Calu3 (cell line): ENCODE measurements around the gene ZNF282. TPM values are rescaled to one million over a fixed set of nuclear protein-coding genes. Genes with fewer than 3 reads are reported as not detected.

Source experiments
- BruUV-seq: library from RNA; stranded (reverse); fragments of 400-500 nt; replicated peaks from 2 replicates; lab custom pipeline; 2021; lab: Mats Ljungman, UMichigan
- CTCF ChIA-PET: fragments of 300-600 bp; sonication (Branson Sonifier 250); formaldehyde crosslinking; loops from one replicate; lab custom pipeline; 2022; ENCODE audit warnings: antibody characterized with exemption; lab: Charles Lee
- DNase-seq: peaks from one replicate; pipeline ENCODE4 v3.0.0; 2022
- H3K27ac Mint-ChIP-seq: one replicate; pipeline ENCODE4 v1.8.0; 2022; ENCODE audit warnings: mixed read lengths; ENCODE audit not compliant: unreplicated experiment
- H3K27me3 Mint-ChIP-seq: one replicate; pipeline ENCODE4 v1.8.0; 2022; ENCODE audit warnings: mixed read lengths; ENCODE audit not compliant: unreplicated experiment
- H3K36me3 Mint-ChIP-seq: one replicate; pipeline ENCODE4 v1.8.0; 2022; ENCODE audit warnings: mild to moderate bottlenecking, moderate library complexity, mixed read lengths; ENCODE audit not compliant: insufficient read depth, unreplicated experiment
- H3K4me1 Mint-ChIP-seq: one replicate; pipeline ENCODE4 v1.8.0; 2022; ENCODE audit warnings: mild to moderate bottlenecking, low read depth, mixed read lengths; ENCODE audit not compliant: unreplicated experiment
- H3K4me3 Mint-ChIP-seq: one replicate; pipeline ENCODE4 v1.8.0; 2022; ENCODE audit warnings: mild to moderate bottlenecking, low read depth, moderate library complexity, mixed read lengths; ENCODE audit not compliant: unreplicated experiment
- H3K9me3 Mint-ChIP-seq: one replicate; pipeline ENCODE4 v1.8.0; 2022; ENCODE audit warnings: low read depth, mixed read lengths; ENCODE audit not compliant: unreplicated experiment
- intact Hi-C: fragments of 100-400 bp; cut with micrococcal nuclease; formaldehyde crosslinking; loops from one replicate; pipeline ENCODE4 v1.10.0; 2022; ENCODE audit not compliant: unreplicated experiment
- total RNA-seq: library from RNA; stranded (reverse); gene quantifications from 2 replicates; pipeline ENCODE4 v1.2.3, GENCODE V29; 2022
- TF ChIP-seq, protein P1 (sequence below): fragments of 200-600 bp; IDR thresholded peaks from one replicate; pipeline ENCODE4 v1.8.0; 2022; ENCODE audit warnings: antibody characterized with exemption; ENCODE audit not compliant: unreplicated experiment

Gene ZNF282
- total RNA-seq, 1 experiment from 2014 or later = 45.2 TPM

DNA sequence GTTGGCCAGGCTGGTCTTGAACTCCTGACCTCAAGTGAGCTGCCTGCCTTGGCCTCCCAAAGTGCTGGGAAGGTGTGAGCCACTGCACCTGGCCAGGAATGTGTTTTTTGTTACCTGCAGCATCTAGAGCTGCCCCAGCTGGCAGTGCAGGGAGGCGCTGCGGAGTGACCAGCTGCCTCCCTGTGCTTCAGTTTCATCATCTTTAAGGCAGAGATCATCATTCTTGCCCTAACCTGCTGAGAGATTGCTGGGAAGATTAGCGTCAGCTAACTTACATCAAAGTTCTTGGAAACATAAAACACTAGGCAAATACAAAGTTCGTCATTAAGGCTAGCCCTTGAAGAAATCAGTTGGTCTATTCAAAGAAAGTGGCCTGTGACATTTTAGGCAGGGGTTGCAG, 2.3 kb downstream of the ZNF282 start:
- DNase-seq = no peak
- no peaks in the 10 kb centered on the region for H3K9me3 Mint-ChIP-seq
- TF ChIP-seq, protein P1, sequence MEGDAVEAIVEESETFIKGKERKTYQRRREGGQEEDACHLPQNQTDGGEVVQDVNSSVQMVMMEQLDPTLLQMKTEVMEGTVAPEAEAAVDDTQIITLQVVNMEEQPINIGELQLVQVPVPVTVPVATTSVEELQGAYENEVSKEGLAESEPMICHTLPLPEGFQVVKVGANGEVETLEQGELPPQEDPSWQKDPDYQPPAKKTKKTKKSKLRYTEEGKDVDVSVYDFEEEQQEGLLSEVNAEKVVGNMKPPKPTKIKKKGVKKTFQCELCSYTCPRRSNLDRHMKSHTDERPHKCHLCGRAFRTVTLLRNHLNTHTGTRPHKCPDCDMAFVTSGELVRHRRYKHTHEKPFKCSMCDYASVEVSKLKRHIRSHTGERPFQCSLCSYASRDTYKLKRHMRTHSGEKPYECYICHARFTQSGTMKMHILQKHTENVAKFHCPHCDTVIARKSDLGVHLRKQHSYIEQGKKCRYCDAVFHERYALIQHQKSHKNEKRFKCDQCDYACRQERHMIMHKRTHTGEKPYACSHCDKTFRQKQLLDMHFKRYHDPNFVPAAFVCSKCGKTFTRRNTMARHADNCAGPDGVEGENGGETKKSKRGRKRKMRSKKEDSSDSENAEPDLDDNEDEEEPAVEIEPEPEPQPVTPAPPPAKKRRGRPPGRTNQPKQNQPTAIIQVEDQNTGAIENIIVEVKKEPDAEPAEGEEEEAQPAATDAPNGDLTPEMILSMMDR = no peak
- no peak overlapping the region for H3K27ac Mint-ChIP-seq
- H3K4me3 Mint-ChIP-seq = no peak overlapping the region
- H3K27me3 Mint-ChIP-seq = no peaks in the 10 kb centered on the region
- peaks cover 68% of the 10 kb centered on the region for H3K36me3 Mint-ChIP-seq
- CTCF ChIA-PET = no interaction called here
- H3K4me1 Mint-ChIP-seq = peaks cover 23% of the 10 kb centered on the region
- intact Hi-C loops = loop anchor here (5.0 kb wide), 2 partner anchors 50 to 70 kb away; partner anchors contain the start of genes ZNF398 and ZNF425
- BruUV-seq = no TSS peak

DNA sequence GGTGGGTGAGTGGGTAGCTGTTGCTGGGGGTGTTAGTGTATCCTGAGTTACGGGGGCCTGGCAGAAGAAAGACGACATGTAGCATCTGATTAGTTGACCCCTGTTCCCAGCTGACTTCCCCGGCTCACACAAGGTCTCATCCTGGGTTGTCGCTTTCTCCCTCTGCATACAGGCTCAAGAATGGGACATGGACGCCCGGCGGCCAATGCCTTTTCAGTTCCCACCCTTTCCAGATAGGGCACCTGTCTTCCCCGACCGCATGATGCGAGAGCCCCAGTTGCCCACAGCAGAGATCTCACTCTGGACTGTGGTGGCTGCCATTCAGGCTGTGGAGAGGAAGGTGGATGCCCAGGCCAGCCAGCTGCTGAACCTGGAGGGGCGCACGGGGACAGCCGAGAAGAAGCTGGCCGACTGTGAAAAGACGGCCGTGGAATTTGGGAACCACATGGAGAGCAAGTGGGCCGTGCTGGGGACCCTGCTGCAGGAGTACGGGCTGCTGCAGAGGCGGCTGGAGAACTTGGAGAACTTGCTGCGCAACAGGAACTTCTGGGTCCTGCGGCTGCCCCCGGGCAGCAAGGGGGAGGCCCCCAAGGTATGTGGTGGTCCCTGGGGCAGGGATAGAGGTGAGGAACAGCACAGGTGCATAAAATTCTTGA, 2.9 kb downstream of the ZNF282 start:
- H3K36me3 Mint-ChIP-seq = peaks cover 72% of the 10 kb centered on the region
- TSS peak; percentile 4 for BruUV-seq

DNA sequence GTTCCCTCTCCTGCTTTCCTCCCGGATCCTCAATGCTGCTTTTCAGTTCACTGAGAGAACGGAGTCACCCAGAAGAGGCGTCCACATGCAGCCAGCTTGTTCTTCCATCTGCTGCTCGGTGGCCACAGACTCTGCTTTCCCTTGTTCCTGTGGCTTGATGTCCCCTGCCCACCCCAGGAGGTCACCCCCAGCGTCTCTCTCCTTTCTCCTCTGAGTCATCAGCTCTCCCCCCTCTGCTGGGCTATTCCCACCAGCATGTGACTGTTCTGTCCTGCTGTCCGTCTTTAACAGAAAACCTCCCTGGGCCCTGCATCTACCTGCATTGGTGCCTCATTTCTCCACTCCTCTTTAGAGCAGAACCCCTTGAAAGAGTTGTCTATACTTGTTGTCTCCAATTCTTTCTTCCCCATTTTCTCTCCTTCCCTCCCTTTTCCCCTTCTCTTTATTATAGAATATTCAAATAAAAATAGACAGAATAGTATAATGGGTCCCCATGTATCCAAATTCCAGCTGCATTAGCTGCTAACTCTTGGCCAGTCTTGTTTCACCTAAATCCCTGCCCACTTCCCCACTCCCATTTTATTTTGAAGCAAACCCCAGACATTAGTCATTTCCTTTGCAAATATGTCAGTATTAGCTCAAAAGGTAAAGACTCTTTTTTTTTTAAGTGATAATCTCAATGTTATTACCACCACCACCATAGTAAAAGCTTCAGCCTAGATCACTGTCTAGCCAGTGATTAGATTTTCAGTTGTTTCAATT, 4.1 kb downstream of the ZNF282 start:
- BruUV-seq = TSS peak; percentile 7
- H3K4me1 Mint-ChIP-seq = peaks cover 33% of the 10 kb centered on the region
- TF ChIP-seq, protein P1 = no peak
- H3K9me3 Mint-ChIP-seq = no peaks in the 10 kb centered on the region
- no peaks in the 10 kb centered on the region for H3K27me3 Mint-ChIP-seq
- H3K4me3 Mint-ChIP-seq = no peak overlapping the region
- no peak for DNase-seq
- peaks cover 81% of the 10 kb centered on the region for H3K36me3 Mint-ChIP-seq
- intact Hi-C loops = loop anchor here (5.0 kb wide), 2 partner anchors 52 to 72 kb away; partner anchors contain the start of genes ZNF398 and ZNF425
- no peak overlapping the region for H3K27ac Mint-ChIP-seq
- CTCF ChIA-PET = no interaction called here

More for the DNA sequence above, 2.9 kb downstream of the ZNF282 start:
- Mint-ChIP-seq H3K27me3 (no peaks in the 10 kb centered on the region), H3K4me3 (no peak overlapping the region), H3K4me1 (peaks cover 23% of the 10 kb centered on the region), H3K9me3 (no peaks in the 10 kb centered on the region), H3K27ac (no peak overlapping the region)
- TF ChIP-seq, protein P1 = no peak
- DNase-seq = no peak
- CTCF ChIA-PET = no interaction called here
- intact Hi-C loops = loop anchor here (5.0 kb wide), 2 partner anchors 51 to 71 kb away; partner anchors contain the start of genes ZNF398 and ZNF425

DNA sequence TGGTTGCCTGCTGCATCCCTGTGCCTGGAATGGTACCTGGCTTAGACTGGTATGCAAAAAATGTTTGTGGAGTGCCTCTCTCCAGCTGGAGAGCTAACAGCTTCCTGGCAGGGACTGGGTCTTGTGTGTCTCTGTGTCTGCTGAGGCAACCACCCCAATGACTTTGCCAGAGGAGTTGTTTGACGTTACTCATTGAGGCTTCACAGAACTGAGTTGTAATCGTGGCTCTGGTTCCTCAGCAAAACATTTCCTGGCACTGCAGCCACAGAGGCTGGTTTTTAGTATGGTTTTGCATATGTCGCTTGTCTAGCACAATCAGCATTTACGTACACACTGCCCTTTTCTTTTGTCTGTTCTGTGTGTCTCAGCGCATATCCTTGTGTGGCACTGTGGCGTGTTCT, 7.5 kb downstream of the ZNF282 start:
- CTCF ChIA-PET = no interaction called here
- Mint-ChIP-seq H3K36me3 (peaks cover 71% of the 10 kb centered on the region), H3K9me3 (no peaks in the 10 kb centered on the region), H3K4me1 (peaks cover 60% of the 10 kb centered on the region), H3K4me3 (no peak overlapping the region), H3K27ac (no peak overlapping the region), H3K27me3 (no peaks in the 10 kb centered on the region)
- intact Hi-C loops = no loop called here
- no TSS peak for BruUV-seq
- TF ChIP-seq, protein P1 = no peak
- DNase-seq = no peak
